HepG2 (cell line): Measurements from ENCODE around the gene RFC1. TPM values are rescaled to one million over a fixed set of nuclear protein-coding genes. Genes with fewer than 3 reads are reported as not detected.
A peak's percentile ranks its signal among the peaks of the same experiment; 100 is the strongest.
"Not testable (repeated sequence)": the region's sequence is repeated elsewhere in the genome, so short reads cannot be mapped to it uniquely, and the experiment has no call there.

Experiments
- ATAC-seq: fragments of 200-7000 bp; cut with Tn5 transposase; 3 replicates; pipeline ENCODE4 v1.9.1; 2020; ENCODE audit warnings: mild to moderate bottlenecking, moderate library complexity
- BruUV-seq: library from RNA; stranded (reverse); fragments of 400-500 nt; replicated peaks from 2 replicates; lab custom pipeline; 2021; lab: Mats Ljungman, UMichigan
- CTCF ChIA-PET: fragments of 300-600 bp; formaldehyde crosslinking; extraction: SDS; loops from one replicate; lab custom pipeline; 2021; ENCODE audit warnings: low total read pairs, inconsistent platforms, low intra/inter-chr PET ratio; lab: Yijun Ruan, JAX
- POLR2A ChIA-PET: fragments of 350-600 bp; sonication (Branson Sonifier 250); formaldehyde crosslinking; loops from one replicate; lab custom pipeline; 2020; ENCODE audit warnings: antibody characterized with exemption, inconsistent platforms; lab: Yijun Ruan, JAX
- DNase-seq: peaks from one replicate; pipeline ENCODE4 v3.0.0-alpha.2; 2015; ENCODE audit warnings: low spot score
- FAIRE-seq: peaks from 3 replicates; lab custom pipeline; 2011; peaks lifted over from hg19 to GRCh38; lab: Jason Lieb, UNC
- H2AFZ ChIP-seq: one replicate; pipeline ENCODE4 v1.6.1; 2011; ENCODE audit warnings: low read length, inconsistent platforms
- H3K27ac ChIP-seq: fragments of 300-600 bp; 3 replicates; pipeline ENCODE4 v1.8.0; 2011; ENCODE audit warnings: mixed run types, mild to moderate bottlenecking, mixed read lengths, low read length, inconsistent platforms; ENCODE audit not compliant: insufficient read depth; ENCODE audit errors: extremely low read length
- H3K27me3 ChIP-seq, 2 experiments: fragments of 200-600 bp in 1 of 2; 2 replicates in 1 of 2; 3 replicates in 1 of 2; pipeline versions ENCODE4 v1.6.0 to v1.8.0; 2011; ENCODE audit warnings: low read length in 2 of 2, mild to moderate bottlenecking in 2 of 2, moderate library complexity in 2 of 2, inconsistent platforms in 1 of 2; ENCODE audit not compliant: insufficient read depth in 2 of 2, control insufficient read depth in 1 of 2
- H3K36me3 ChIP-seq, 2 experiments: fragments of 200-600 bp in 1 of 2; replicated peaks in 1 of 2; 2 replicates in 1 of 2; 3 replicates in 1 of 2; pipeline versions ENCODE4 v1.5.1 to v1.8.0; 2011; ENCODE audit warnings: low read length in 2 of 2, inconsistent platforms in 1 of 2; ENCODE audit not compliant: insufficient read depth in 2 of 2, control insufficient read depth in 1 of 2
- H3K4me1 ChIP-seq: 2 replicates; pipeline ENCODE4 v1.5.1; 2012; ENCODE audit warnings: low read length, inconsistent platforms; ENCODE audit not compliant: insufficient read depth
- H3K4me2 ChIP-seq: 2 replicates; pipeline ENCODE4 v1.6.0; 2011; ENCODE audit warnings: low read depth, low read length, inconsistent platforms
- H3K4me3 ChIP-seq, 3 experiments: fragments of 200-600 bp in 1 of 3; sonication (generic), shearing (Covaris generic) in 1 of 3; replicated peaks in 1 of 3; 2 replicates each; pipeline ENCODE4 v1.5.1; 2011 to 2016; ENCODE audit warnings: low read length in 3 of 3, inconsistent platforms in 2 of 3, low read depth in 2 of 3, mild to moderate bottlenecking in 2 of 3, control low read depth in 1 of 3, mixed read lengths in 1 of 3; ENCODE audit not compliant: insufficient read depth in 1 of 3
- H3K79me2 ChIP-seq: one replicate; pipeline ENCODE4 v1.6.1; 2011; ENCODE audit warnings: low read length, inconsistent platforms; ENCODE audit not compliant: insufficient read depth
- H3K9ac ChIP-seq: 2 replicates; pipeline ENCODE4 v1.6.0; 2011; ENCODE audit warnings: mild to moderate bottlenecking, low read depth, low read length, inconsistent platforms; ENCODE audit not compliant: insufficient read depth
- H3K9me3 ChIP-seq: 2 replicates; pipeline ENCODE4 v1.5.1; 2012; ENCODE audit warnings: mild to moderate bottlenecking, low read length
- H4K20me1 ChIP-seq: 2 replicates; pipeline ENCODE4 v1.6.0; 2011; ENCODE audit warnings: inconsistent platforms, mild to moderate bottlenecking, low read length, moderate library complexity; ENCODE audit not compliant: insufficient read depth
- MIXL1 ChIP-seq: IDR thresholded peaks from 2 replicates; pipeline ENCODE4 v1.6.1; 2016
- RBFOX2 ChIP-seq: fragments of 200-400 bp; formaldehyde crosslinking; IDR thresholded peaks from 2 replicates; pipeline ENCODE4 v1.6.1; 2017; ENCODE audit warnings: low read depth, mild to moderate bottlenecking, low read length
- WGBS: methylation state at CpG from one replicate; pipeline ENCODE4 v1.1.6; 2017; ENCODE audit warnings: low lambda C conversion rate; 5-methylcytosine and 5-hydroxymethylcytosine counted together
- in situ Hi-C: cut with HindIII; loops from 2 replicates; pipeline ENCODE4 v1.10.0; 2017; ENCODE audit warnings: low pct_unique_long_range_greater_than_20kb; ENCODE audit not compliant: extremely low pct_ligation_motif_present
- intact Hi-C: fragments of 100-400 bp; cut with micrococcal nuclease; formaldehyde crosslinking; loops from one replicate; pipeline ENCODE4 v1.10.0; 2022; ENCODE audit not compliant: unreplicated experiment
- polyA plus RNA-seq, 8 experiments: library from polyadenylated mRNA; depleted of rRNA in 3 of 8; stranded (reverse) in 7 of 8; unstranded in 1 of 8; fragments of >200 nt; fragmentation: Illumina TruSeq in 4 of 8; extraction: Trizol in 4 of 8; gene quantifications; 2 replicates each; pipeline versions ENCODE4 v1.2.1 to v1.2.3, GENCODE V29; 2011 to 2016; ENCODE audit warnings: low read depth in 4 of 8, missing spikeins in 1 of 8, mixed read lengths in 1 of 8; ENCODE audit not compliant: insufficient read depth in 1 of 8
- total RNA-seq, 5 experiments: library from RNA; depleted of rRNA; stranded (reverse); fragments of >200 nt; fragmentation: Illumina TruSeq; extraction: Trizol; gene quantifications; 2 replicates each; pipeline ENCODE4 v1.2.3, GENCODE V29; 2016; ENCODE audit warnings: low read depth in 1 of 5

The RFC1 gene
- total and polyA plus RNA-seq, 2 of the 13 experiments (the other 11 are each of a cell fraction or from before 2014, with no cell fraction given): 15.9 to 78.8 TPM

DNA sequence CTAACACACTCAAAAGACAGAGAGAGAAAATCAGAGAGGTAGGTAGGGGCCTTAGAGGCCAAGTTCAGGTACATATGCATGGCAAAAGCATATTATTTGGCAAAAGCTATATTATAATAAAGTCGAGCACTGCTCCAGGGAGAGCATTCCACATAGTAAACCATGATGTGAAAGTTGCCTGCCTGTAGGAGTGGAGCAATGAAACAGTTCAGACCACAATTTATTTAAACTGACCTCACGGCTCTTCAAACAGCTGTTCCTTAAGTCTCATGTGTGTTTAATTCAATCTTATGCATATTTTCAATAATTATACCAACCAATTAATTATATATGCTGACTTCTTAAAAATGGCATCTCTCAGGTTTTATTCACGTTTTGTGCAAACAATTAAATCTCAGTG is 3.3 kb downstream of the RFC1 start:
- WGBS: 65% methylated on average over 3 of the region's 3 CpGs
- peak; percentile 36; the same call in 1 of the 2 replicates for TF ChIP-seq RBFOX2
- TF ChIP-seq MIXL1 (CRISPR knock-in tag): no peak
- TF ChIP-seq, all 625 proteins: peak for 1

DNA sequence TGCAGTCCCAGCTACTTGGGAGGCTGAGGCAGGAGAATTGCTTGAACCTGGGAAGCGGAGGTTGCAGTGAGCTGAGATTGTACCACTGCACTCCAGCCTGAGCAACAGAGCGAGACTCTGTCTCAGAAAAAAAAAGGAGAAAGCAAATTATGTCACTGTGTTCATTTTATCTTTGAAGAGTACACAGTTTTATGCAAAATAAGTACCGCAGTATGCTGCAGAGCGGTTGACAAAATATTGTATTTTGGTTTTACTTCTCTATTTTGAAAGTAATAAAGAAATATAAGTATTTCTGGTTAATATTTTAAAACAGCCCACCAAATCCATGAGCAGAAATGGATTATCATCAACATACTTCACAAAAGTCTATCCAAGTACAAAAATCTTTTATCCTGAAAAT is 5.6 kb downstream of the RFC1 start:
- intact Hi-C loops: loop anchor here (10.0 kb wide), 1 partner anchor 176 kb away; the partner anchor contains the start of gene WDR19
- H3K79me2 ChIP-seq: peaks cover 96% of the 10 kb centered on the region
- H4K20me1 ChIP-seq, H3K9ac ChIP-seq, H3K9me3 ChIP-seq, H3K4me2 ChIP-seq, H2AFZ ChIP-seq, H3K4me3 ChIP-seq, ATAC-seq, DNase-seq, POLR2A ChIA-PET, FAIRE-seq, H3K36me3 ChIP-seq, CTCF ChIA-PET, BruUV-seq, H3K27ac ChIP-seq, H3K27me3 ChIP-seq: not testable (repeated sequence)
- H3K4me1 ChIP-seq: peaks cover 60% of the 10 kb centered on the region
- in situ Hi-C loops: loop anchor here (10.0 kb wide), 1 partner anchor 54 kb away; no protein-coding TSS in a partner anchor
- 96% methylated on average over 4 of the region's 4 CpGs for WGBS

More for the DNA sequence above, 3.3 kb downstream of the RFC1 start:
- H3K4me3 ChIP-seq: 0 out of 6 replicates have a peak overlapping the region, but pooled peaks of 1 of the 3 experiments have one; percentile 4
- peaks cover 80% of the 10 kb centered on the region for H3K79me2 ChIP-seq
- FAIRE-seq (no peak), ATAC-seq (no peak), DNase-seq (no peak)
- H3K9ac ChIP-seq: 0 out of 2 replicates have a peak overlapping the region, but pooled peaks have one; percentile 10
- no peaks in the 10 kb centered on the region for H3K9me3 ChIP-seq
- no peaks in the 10 kb centered on the region; the same call in 1 of the 2 replicates for H4K20me1 ChIP-seq
- H3K27ac ChIP-seq: peak overlapping the region; percentile 22
- H3K4me1 ChIP-seq: peaks cover 55% of the 10 kb centered on the region
- POLR2A ChIA-PET: interaction anchor here (0.9 kb wide), 1 partner anchor 318 kb away, joined by 3 read pairs; no protein-coding TSS in a partner anchor
- BruUV-seq: no TSS peak
- in situ Hi-C loops: loop anchor here (10.0 kb wide), 1 partner anchor 52 kb away; no protein-coding TSS in a partner anchor
- no peaks in the 10 kb centered on the region; a peak in 2 of 5 replicates for H3K36me3 ChIP-seq
- intact Hi-C loops: loop anchor here (10.0 kb wide), 1 partner anchor 178 kb away; the partner anchor contains the start of gene WDR19
- no peak overlapping the region for H2AFZ ChIP-seq
- CTCF ChIA-PET: no interaction called here
- peak overlapping the region; percentile 29 for H3K4me2 ChIP-seq
- no peaks in the 10 kb centered on the region; a peak in 1 of 5 replicates for H3K27me3 ChIP-seq
